ENCODE results near the gene HHATL.

- TF ChIP-seq EP300 (IDR thresholded peaks at IDR 0.05; ENCODE audit: borderline replicate concordance) (no peak), TCF12 (IDR thresholded peaks at IDR 0.05; ENCODE audit: low read depth) (no peak), NFIC (IDR thresholded peaks at IDR 0.05) (no peak), REST (IDR thresholded peaks at IDR 0.05; ENCODE audit: low read depth) (no peak), TAF1 (IDR thresholded peaks at IDR 0.05; ENCODE audit: low read depth) (no peak), CEBPB (IDR thresholded peaks at IDR 0.05) (no peak), CREB1 (IDR thresholded peaks at IDR 0.05; ENCODE audit: low read depth) (no peak), RAD21 (IDR thresholded peaks at IDR 0.05; ENCODE audit: low read depth) (no peak), MAX (IDR thresholded peaks at IDR 0.05) (no peak), FOXM1 (IDR thresholded peaks at IDR 0.05; ENCODE audit: borderline replicate concordance, low read depth) (no peak), EGR1 (IDR thresholded peaks at IDR 0.05) (no peak), ZBTB7A (IDR thresholded peaks at IDR 0.05; ENCODE audit: low read depth) (no peak)
Observed at GRCh38 chr3:42741796-42742195, 39.2 kb upstream of the HHATL start.

Data from Ishikawa (cell line).